ENCODE data around the gene MAD1L1. TPM values are rescaled to one million over a fixed set of nuclear protein-coding genes. Genes with fewer than 3 reads are reported as not detected.
"Not testable (repeated sequence)": the region's sequence is repeated elsewhere in the genome, so short reads cannot be mapped to it uniquely, and the experiment has no call there.

Gene MAD1L1
- 10 to 100 TPM; 10.7 to 48.1 (median 18.4) TPM for polyA plus RNA-seq

DNA sequence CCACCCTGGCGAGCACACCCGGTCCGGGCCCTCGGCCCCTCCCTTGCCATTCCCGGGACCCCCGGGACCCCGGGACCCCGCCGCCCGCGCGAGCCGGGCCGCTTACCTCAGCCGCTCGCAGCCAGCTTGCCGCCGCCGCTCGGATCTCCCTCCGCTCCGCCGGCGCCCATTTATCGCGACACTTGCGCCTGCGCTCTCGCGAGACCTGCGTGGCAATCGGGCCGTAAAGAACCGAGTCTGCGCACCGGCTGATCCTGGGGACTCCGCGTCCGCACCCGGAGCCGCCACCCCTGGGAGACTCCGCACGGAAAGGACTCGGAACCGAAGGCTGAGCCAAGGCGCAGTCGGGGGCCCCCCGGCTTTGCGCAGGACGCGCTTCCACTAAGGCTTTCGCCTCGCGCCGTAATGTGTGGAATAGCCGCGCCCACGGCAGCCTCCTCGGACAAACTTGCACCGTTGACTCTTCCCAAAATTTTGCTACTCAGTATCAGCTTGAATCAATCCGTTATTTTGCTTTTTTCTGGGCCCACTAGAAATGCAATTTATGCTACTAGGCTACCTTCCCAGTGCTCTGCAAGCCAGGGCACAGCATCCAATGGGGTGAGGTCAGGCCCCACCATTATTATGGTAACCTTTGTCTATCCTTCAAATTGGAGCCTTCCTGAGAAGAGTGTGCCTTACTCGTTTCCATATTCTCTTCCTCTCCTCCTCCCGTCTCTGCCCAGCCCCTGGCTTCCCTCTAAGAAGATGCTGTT lies at the start of gene MAD1L1:
TSS of gene MAD1L1 (minus strand) at position 180 of the 755 bp plus-strand sequence. CDS start 2,812 bp downstream, outside the sequence.
- WGBS, 3 donors, result 0 to 1% (median 0%) methylated on average over 53 to 63 of the region's 63 CpGs
- no peak within 1 kb of the TSS for H3K27ac ChIP-seq (ENCODE audit: low read depth, low read length)

- no peak overlapping the region for H3K27ac ChIP-seq (ENCODE audit: low read depth, low read length)
Measured at GRCh38 chr7:2282185-2282751, 49.5 kb upstream of the MAD1L1 start.

GRCh38 chr7:2281541-2281940 lies 48.8 kb upstream of the MAD1L1 start:
- H3K27ac ChIP-seq (ENCODE audit: low read depth, low read length), result no peak overlapping the region
- WGBS, 3 donors, result 41 to 75% (median 42%) methylated on average over 9 of the region's 9 CpGs

More at GRCh38 chr7:2282185-2282751, 49.5 kb upstream of the MAD1L1 start:
- WGBS, 3 donors, result 81 to 86% (median 85%) methylated on average over 14 of the region's 14 CpGs

DNA sequence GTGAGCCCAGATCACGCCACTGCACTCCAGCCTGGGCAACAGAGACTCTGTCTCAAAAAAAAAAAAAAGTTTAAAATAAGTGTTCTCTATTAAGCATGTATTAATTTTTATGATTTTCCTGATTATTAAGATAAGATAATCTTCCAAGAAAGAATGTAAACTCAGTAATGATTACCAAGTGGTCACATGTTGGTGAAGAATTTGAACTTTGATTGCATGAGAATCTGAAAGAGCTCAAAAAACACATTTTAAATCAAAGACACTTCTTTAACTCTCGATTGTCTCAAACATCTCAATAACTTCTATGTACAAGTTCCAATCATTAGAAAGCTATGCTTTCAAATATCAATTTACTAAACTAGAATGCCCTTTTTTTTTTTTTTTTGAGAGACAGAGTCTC lies 47.7 kb upstream of the MAD1L1 start:
- H3K27ac ChIP-seq (ENCODE audit: low read depth, low read length), result no peak overlapping the region
- WGBS, 3 donors, result 61 to 69% (median 68%) methylated on average over 2 of the region's 2 CpGs

DNA sequence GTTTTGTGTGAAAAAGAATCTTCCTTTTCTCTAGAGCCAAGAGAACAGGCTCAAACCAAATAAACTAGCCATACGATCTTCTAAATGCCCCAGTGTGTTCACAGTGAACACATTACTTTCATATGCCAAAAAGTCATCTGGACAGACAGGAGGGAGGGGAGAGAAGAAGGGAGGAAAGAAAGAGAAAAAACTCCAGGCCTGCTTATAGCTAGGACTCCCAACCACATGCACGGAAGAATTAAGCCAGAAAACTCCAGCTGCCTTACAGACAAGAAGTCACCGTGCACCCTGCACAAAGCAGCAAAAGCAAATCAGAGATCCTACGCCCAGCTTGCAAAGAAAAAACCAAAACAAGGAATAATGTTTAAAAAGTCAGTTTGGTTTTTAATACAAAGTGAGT lies 47.2 kb upstream of the MAD1L1 start:
- no peak overlapping the region for H3K27ac ChIP-seq (ENCODE audit: low read depth, low read length)
- 47 to 60% (median 59%) methylated on average over 4 of the region's 4 CpGs for WGBS, 3 donors

GRCh38 chr7:2278026-2278425 lies 45.3 kb upstream of the MAD1L1 start:
- 86 to 97% (median 95%) methylated on average over 11 of the region's 11 CpGs for WGBS, 3 donors
- H3K27ac ChIP-seq (ENCODE audit: low read depth, low read length), result no peak overlapping the region

DNA sequence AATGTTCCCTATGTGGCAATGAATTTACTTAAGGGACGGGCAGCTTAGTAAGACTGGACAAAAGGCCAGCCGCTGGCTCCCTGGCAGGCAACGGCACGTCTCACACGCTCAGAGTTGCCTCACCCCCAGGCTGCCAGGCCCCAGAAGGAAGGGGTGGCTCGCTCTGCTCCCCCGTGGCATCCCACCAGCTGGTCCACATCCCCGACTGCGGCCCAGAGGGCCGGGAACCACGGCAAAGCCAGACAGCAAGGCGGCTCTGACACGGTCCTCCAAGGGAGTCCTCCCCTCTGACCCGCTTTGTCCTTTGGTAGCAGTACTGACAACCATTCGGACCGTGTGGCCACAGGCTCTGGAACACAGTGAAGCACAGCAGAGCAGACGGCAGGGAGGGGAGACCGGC lies 43.4 kb upstream of the MAD1L1 start:
- 83 to 90% (median 87%) methylated on average over 18 of the region's 18 CpGs for WGBS, 3 donors
- H3K27ac ChIP-seq (ENCODE audit: low read depth, low read length), result no peak overlapping the region

- no peak overlapping the region for H3K27ac ChIP-seq (ENCODE audit: low read depth, low read length)
- 89 to 94% (median 89%) methylated on average over 18 of the region's 18 CpGs for WGBS, 3 donors
Measured at GRCh38 chr7:2275101-2275500, 42.4 kb upstream of the MAD1L1 start.

DNA sequence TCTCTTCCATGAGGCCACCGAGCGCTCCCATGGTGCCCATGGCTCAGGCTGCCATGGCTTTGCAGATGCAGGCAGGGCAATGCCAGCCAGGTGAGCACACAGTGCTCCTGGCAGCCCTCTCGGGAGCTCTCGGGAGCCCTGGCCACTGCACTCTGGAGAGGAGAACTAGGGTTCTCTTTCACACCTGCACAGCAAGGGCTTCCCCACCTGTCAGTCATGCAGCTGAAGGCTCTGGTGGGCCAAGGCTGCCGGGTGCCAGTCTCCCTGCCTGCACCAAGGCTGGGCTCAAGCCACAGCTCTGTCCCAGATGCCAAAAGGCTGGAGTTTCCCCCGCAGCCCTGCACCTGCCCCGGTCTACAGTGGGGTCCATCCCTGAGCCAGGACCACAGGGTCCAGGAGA lies 41.9 kb upstream of the MAD1L1 start:
- WGBS, 3 donors, result 82 to 89% (median 87%) methylated on average over 7 of the region's 7 CpGs

GRCh38 chr7:2273866-2274265 lies 41.1 kb upstream of the MAD1L1 start:
- no peak overlapping the region for H3K27ac ChIP-seq (ENCODE audit: low read depth, low read length)
- 96 to 97% (median 97%) methylated on average over 18 to 20 of the region's 20 CpGs for WGBS, 3 donors

More for the DNA sequence above, 41.9 kb upstream of the MAD1L1 start:
- no peak overlapping the region for H3K27ac ChIP-seq (ENCODE audit: low read depth, low read length)

DNA sequence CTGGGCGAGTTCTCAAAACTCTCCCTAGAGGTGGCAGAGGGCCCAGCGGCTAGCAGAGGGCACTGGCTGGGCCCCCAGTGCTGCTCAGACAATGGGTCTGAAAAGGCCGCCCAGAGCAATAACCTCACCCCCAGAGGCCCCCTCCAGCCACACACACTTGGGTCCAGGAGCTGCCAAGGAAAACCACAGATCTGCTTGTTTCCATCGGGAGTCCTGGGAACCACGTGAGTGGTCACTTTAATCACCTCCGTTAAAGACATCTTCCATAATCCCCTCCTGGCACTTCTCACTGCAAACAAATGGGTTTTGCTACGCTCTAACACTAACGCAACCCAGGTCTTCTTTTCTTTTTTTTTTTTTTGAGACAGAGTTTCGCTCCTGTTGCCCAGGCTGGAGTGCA lies 39.3 kb upstream of the MAD1L1 start:
- H3K27ac ChIP-seq (ENCODE audit: low read depth, low read length), result no peak overlapping the region
- 78 to 87% (median 84%) methylated on average over 9 of the region's 9 CpGs for WGBS, 3 donors

DNA sequence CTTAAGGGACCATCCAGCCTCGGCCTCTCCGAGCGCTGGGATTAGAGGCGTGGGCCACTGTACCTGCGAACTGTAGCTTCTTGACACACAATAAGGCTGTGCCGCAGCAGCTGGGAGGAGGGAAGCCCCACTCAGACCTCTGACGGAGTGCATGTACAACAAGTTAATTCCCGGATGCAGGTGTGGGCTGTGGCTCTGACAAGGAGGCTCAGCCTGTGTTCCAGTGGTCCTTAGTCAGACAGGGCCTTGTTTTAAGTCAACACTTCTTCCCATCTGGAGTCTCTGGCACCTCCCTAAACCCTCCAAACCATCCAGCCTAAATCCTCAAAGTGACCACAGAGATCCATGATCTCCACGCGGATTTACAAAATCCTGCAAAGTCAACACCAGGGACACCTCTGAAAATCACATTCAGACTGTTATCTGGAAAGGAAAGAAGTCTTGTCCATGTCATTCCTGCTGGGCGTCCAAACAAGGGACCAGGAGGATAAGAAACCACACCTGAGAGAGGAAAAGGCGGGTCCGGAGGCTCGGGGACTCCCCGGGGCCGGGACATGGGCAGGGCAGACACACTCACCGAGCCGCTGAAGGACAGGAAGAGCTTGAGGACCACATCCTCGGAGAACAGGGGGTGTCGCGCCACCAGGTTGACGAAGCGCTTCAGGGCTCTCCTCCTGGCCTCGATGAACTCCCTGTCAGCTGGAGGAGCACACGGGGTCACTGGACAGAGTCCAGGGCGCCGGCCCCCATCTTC lies 38.7 kb upstream of the MAD1L1 start:
- WGBS, 3 donors, result 74 to 80% (median 80%) methylated on average over 27 of the region's 27 CpGs
- H3K27ac ChIP-seq (ENCODE audit: low read depth, low read length), result no peak overlapping the region

GRCh38 chr7:2270495-2270894 lies 37.8 kb upstream of the MAD1L1 start:
- 79 to 89% (median 84%) methylated on average over 8 of the region's 8 CpGs for WGBS, 3 donors
- no peak overlapping the region for H3K27ac ChIP-seq (ENCODE audit: low read depth, low read length)

DNA sequence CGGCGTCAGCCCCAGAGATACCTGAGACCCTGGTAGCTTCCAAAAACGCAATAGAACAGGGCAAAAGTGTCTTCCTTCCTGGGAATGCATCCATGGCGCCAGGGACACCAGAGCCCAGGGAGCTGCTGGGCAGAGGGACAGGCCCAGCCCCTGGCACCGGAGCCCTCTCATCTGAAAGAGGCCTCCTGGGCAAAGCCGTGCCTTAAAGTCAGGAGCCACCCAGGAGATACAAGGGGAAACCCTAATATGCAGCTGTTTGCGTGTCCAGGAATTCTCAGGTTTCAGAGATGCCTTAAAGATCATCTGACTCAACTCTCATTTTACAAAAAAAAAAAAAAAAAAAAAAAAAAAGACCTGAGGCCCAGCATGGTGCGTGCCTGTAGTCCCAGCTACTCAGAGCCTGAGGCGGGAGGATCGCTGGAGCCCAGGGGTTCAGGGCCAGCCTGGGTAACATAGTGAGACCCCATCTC lies 37.3 kb upstream of the MAD1L1 start:
- H3K27ac ChIP-seq (ENCODE audit: low read depth, low read length), result no peak overlapping the region
- WGBS, 3 donors, result 86 to 93% (median 92%) methylated on average over 10 of the region's 10 CpGs

GRCh38 chr7:2269089-2269990 lies 36.6 kb upstream of the MAD1L1 start:
- WGBS, 3 donors, result 64 to 75% (median 72%) methylated on average over 11 to 13 of the region's 18 CpGs
- H3K27ac ChIP-seq (ENCODE audit: low read depth, low read length), result not testable (repeated sequence)

DNA sequence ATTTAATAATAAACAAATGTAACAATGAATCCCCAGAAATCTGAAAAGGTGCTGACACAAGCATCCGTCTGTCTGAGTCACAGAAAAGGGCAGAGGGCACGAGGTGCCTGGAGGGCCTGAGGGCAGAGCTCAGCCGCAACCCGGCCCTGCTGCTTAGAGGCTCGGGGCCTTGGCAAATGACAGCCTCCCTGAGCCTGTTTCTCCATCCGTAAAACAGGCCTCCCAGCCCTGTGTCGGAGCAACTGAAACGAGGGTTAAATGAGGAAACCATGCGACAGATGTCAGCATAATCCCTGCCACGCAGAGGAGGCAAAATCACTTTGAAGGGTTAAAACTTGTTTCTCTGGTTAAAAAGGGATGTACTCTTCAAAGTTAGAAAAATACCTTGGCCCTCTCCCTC lies 34.2 kb upstream of the MAD1L1 start:
- WGBS, 3 donors, result 73 to 83% (median 80%) methylated on average over 10 of the region's 10 CpGs
- no peak overlapping the region for H3K27ac ChIP-seq (ENCODE audit: low read depth, low read length)

- WGBS, 3 donors, result 96 to 98% (median 97%) methylated on average over 23 of the region's 23 CpGs
- H3K27ac ChIP-seq (ENCODE audit: low read depth, low read length), result no peak overlapping the region
Measured at GRCh38 chr7:2264158-2264557, 31.4 kb upstream of the MAD1L1 start.

DNA sequence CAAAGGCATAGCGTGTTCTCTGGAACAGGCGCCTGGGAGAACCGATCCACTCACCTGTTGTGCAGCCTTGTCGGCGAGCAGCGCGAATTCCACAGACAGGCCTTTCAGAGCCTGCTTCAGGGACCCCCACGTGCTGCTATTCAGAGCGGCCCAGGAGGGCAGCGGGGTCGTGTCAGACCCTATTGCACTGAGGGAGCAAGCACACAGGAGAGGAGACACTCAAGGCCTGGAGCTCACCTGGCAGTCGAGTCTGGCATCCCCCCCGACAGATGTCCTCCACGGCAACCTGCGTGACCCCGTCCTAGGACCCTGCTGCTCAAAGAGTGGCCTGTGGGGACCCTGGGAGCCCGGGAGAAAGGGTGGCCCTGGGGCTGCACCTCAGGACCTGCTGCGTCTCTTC lies 30.4 kb upstream of the MAD1L1 start:
- no peak overlapping the region for H3K27ac ChIP-seq (ENCODE audit: low read depth, low read length)
- WGBS, 3 donors, result 91 to 95% (median 92%) methylated on average over 18 of the region's 18 CpGs

All from adipose tissue (tissue), 3 donors.